H1 (cell line): ENCODE measurements around the gene SEMA3A. TPM values are rescaled to one million over a fixed set of nuclear protein-coding genes. Genes with fewer than 3 reads are reported as not detected.

Experiments used
- CTCF ChIA-PET: fragments of 300-600 bp; sonication (Branson Sonifier 250); formaldehyde crosslinking; loops from one replicate; lab custom pipeline; 2021; ENCODE audit not compliant: partially characterized antibody; lab: Charles Lee
- POLR2A ChIA-PET: fragments of 300-600 bp; sonication (Branson Sonifier 250); formaldehyde crosslinking; loops from one replicate; lab custom pipeline; 2021; ENCODE audit warnings: inconsistent platforms; ENCODE audit not compliant: partially characterized antibody; lab: Charles Lee
- DNase-seq, 2 experiments: peaks; one replicate each; pipeline versions ENCODE4 v3.0.0 to v3.0.0-alpha.2; 2010 to 2022; ENCODE audit warnings: low spot score in 2 of 2, low read depth in 1 of 2, mixed read lengths in 1 of 2
- FAIRE-seq: peaks from 2 replicates; lab custom pipeline; 2011; peaks lifted over from hg19 to GRCh38; lab: Jason Lieb, UNC
- H2AFZ ChIP-seq: 2 replicates; pipeline ENCODE4 v1.8.1; 2012; ENCODE audit warnings: low read length, inconsistent platforms
- H2AK5ac ChIP-seq: 2 replicates; pipeline ENCODE4 v1.6.1; 2013; ENCODE audit warnings: low read depth, low read length
- H2BK120ac ChIP-seq: replicated peaks from 2 replicates; pipeline ENCODE3; 2013; ENCODE audit warnings: low read depth, low read length, inconsistent platforms
- H2BK12ac ChIP-seq: 2 replicates; pipeline ENCODE4 v1.6.1; 2013; ENCODE audit warnings: low read depth, low read length
- H2BK15ac ChIP-seq: 2 replicates; pipeline ENCODE4 v1.6.1; 2013; ENCODE audit warnings: low read length
- H2BK20ac ChIP-seq: 2 replicates; pipeline ENCODE4 v1.6.1; 2013; ENCODE audit warnings: low read length
- H2BK5ac ChIP-seq: 2 replicates; pipeline ENCODE4 v1.6.1; 2013; ENCODE audit warnings: low read depth, low read length
- H3K14ac ChIP-seq: 2 replicates; pipeline ENCODE4 v1.6.1; 2013; ENCODE audit warnings: inconsistent platforms; ENCODE audit not compliant: insufficient read length
- H3K18ac ChIP-seq: 2 replicates; pipeline ENCODE4 v1.6.1; 2013; ENCODE audit warnings: low read length; ENCODE audit errors: extremely low read depth
- H3K23ac ChIP-seq: 2 replicates; pipeline ENCODE4 v1.6.1; 2013; ENCODE audit warnings: inconsistent platforms; ENCODE audit not compliant: insufficient read length
- H3K23me2 ChIP-seq: 2 replicates; pipeline ENCODE4 v1.6.1; 2013; ENCODE audit warnings: low read depth, low read length
- H3K27ac ChIP-seq: 2 replicates; pipeline ENCODE4 v1.6.1; 2011; ENCODE audit warnings: low read depth, low read length, inconsistent platforms
- H3K27me3 ChIP-seq, 4 experiments: replicated peaks in 1 of 4; 1 replicate in 1 of 4; 2 replicates in 3 of 4; pipeline versions ENCODE4 v1.6.1 to v1.8.1; 2011 to 2013; ENCODE audit warnings: low read length in 3 of 4, mild to moderate bottlenecking in 3 of 4, inconsistent platforms in 2 of 4, mixed read lengths in 2 of 4, moderate library complexity in 1 of 4; ENCODE audit not compliant: control insufficient read depth in 3 of 4, insufficient read depth in 3 of 4; ENCODE audit errors: extremely low read depth in 1 of 4
- H3K36me3 ChIP-seq, 4 experiments: 2 replicates each; pipeline versions ENCODE4 v1.6.1 to v1.8.1; 2011 to 2013; ENCODE audit warnings: mild to moderate bottlenecking in 4 of 4, low read length in 3 of 4, moderate library complexity in 2 of 4, control low read depth in 1 of 4, inconsistent platforms in 1 of 4; ENCODE audit not compliant: insufficient read depth in 4 of 4, control insufficient read depth in 2 of 4
- H3K4ac ChIP-seq: replicated peaks from 2 replicates; pipeline ENCODE3; 2013; ENCODE audit warnings: low read length, low read depth, mixed read lengths, inconsistent platforms; ENCODE audit not compliant: insufficient read length
- H3K4me1 ChIP-seq, 4 experiments: replicated peaks in 1 of 4; 1 replicate in 1 of 4; 2 replicates in 3 of 4; pipeline versions ENCODE4 v1.6.1 to v1.8.1; 2011 to 2013; ENCODE audit warnings: low read length in 3 of 4, inconsistent platforms in 2 of 4, mixed read lengths in 1 of 4; ENCODE audit not compliant: insufficient read depth in 4 of 4, control insufficient read depth in 3 of 4
- H3K4me2 ChIP-seq, 2 experiments: 2 replicates each; pipeline versions ENCODE4 v1.6.1 to v1.8.1; 2011 to 2013; ENCODE audit warnings: low read depth in 2 of 2, low read length in 2 of 2, control low read depth in 1 of 2, inconsistent platforms in 1 of 2, mild to moderate bottlenecking in 1 of 2; ENCODE audit not compliant: insufficient read depth in 1 of 2
- H3K4me3 ChIP-seq, 4 experiments: fragments of 200-600, 300-600 bp in 1 of 4; sonication (generic), shearing (Covaris generic), sonication (Bioruptor Twin) in 1 of 4; 2 replicates each; pipeline versions ENCODE4 v1.5.1 to v1.8.1; 2011 to 2016; ENCODE audit warnings: low read length in 4 of 4, low read depth in 3 of 4, control low read depth in 2 of 4, inconsistent platforms in 2 of 4, mild to moderate bottlenecking in 2 of 4, mixed read lengths in 1 of 4, moderate library complexity in 1 of 4; ENCODE audit not compliant: insufficient read depth in 2 of 4; ENCODE audit errors: extremely low read depth in 1 of 4
- H3K56ac ChIP-seq: replicated peaks from 2 replicates; pipeline ENCODE3; 2013; ENCODE audit warnings: low read depth, mild to moderate bottlenecking, mixed read lengths, low read length, inconsistent platforms; ENCODE audit not compliant: insufficient read length
- H3K79me1 ChIP-seq: 2 replicates; pipeline ENCODE4 v1.6.1; 2013; ENCODE audit warnings: low read depth, low read length, control low read depth
- H3K79me2 ChIP-seq, 2 experiments: 2 replicates each; pipeline versions ENCODE4 v1.6.1 to v1.8.1; 2012 to 2013; ENCODE audit warnings: low read length in 2 of 2, mild to moderate bottlenecking in 2 of 2, inconsistent platforms in 1 of 2; ENCODE audit not compliant: insufficient read depth in 2 of 2, control insufficient read depth in 1 of 2
- H3K9ac ChIP-seq, 4 experiments: replicated peaks in 1 of 4; 1 replicate in 1 of 4; 2 replicates in 3 of 4; pipeline versions ENCODE4 v1.6.1 to v1.8.1; 2011 to 2013; ENCODE audit warnings: low read depth in 3 of 4, low read length in 3 of 4, control low read depth in 2 of 4, mild to moderate bottlenecking in 2 of 4, moderate library complexity in 2 of 4, inconsistent platforms in 1 of 4; ENCODE audit errors: extremely low read depth in 1 of 4
- H3K9me3 ChIP-seq, 2 experiments: 2 replicates each; pipeline versions ENCODE4 v1.6.1 to v1.8.1; 2012 to 2013; ENCODE audit warnings: mild to moderate bottlenecking in 2 of 2, moderate library complexity in 2 of 2, control low read depth in 1 of 2, inconsistent platforms in 1 of 2, low read depth in 1 of 2, low read length in 1 of 2, mixed read lengths in 1 of 2; ENCODE audit not compliant: insufficient read depth in 2 of 2
- H4K20me1 ChIP-seq, 2 experiments: replicated peaks in 1 of 2; 2 replicates each; pipeline versions ENCODE3 to v1.8.1; 2011 to 2013; ENCODE audit warnings: inconsistent platforms in 2 of 2, low read length in 2 of 2, mild to moderate bottlenecking in 1 of 2; ENCODE audit not compliant: insufficient read depth in 2 of 2, control insufficient read depth in 1 of 2
- H4K5ac ChIP-seq: 2 replicates; pipeline ENCODE4 v1.6.1; 2013; ENCODE audit warnings: low read length, low read depth, mixed read lengths, inconsistent platforms; ENCODE audit not compliant: insufficient read length
- H4K8ac ChIP-seq: 2 replicates; pipeline ENCODE4 v1.8.0; 2013; ENCODE audit warnings: mild to moderate bottlenecking, moderate library complexity, low read length, inconsistent platforms; ENCODE audit not compliant: insufficient read depth; ENCODE audit errors: extremely low read depth
- H4K91ac ChIP-seq: replicated peaks from 2 replicates; pipeline ENCODE3; 2013; ENCODE audit warnings: low read length, mixed read lengths, inconsistent platforms; ENCODE audit not compliant: insufficient read length
- WGBS, 2 experiments: shearing (Covaris generic) in 1 of 2; methylation state at CpG; one replicate each; pipeline versions ENCODE4 v1.1.6 to v1.1.7; 2013 to 2015; ENCODE audit warnings: low lambda C conversion rate in 2 of 2, mixed read lengths in 2 of 2, inconsistent platforms in 1 of 2, low coverage in 1 of 2, missing lambda C conversion rate in 1 of 2; ENCODE audit not compliant: insufficient replicate concordance in 2 of 2, insufficient coverage in 1 of 2, insufficient read length in 1 of 2; ENCODE audit errors: extremely low coverage in 1 of 2, missing lambda C conversion rate in 1 of 2; 5-methylcytosine and 5-hydroxymethylcytosine counted together
- polyA plus RNA-seq, 7 experiments: library from polyadenylated mRNA; depleted of rRNA in 3 of 7; stranded (reverse) in 5 of 7; unstranded in 2 of 7; fragments of >200 nt in 5 of 7; fragments of 200-250 nt in 2 of 7; gene quantifications; 1 replicate in 5 of 7; 2 replicates in 1 of 7; 4 replicates in 1 of 7; pipeline versions ENCODE4 v1.2.1 to v1.2.3, GENCODE V29; 2011 to 2013; ENCODE audit warnings: missing spikeins in 2 of 7, mixed read lengths in 2 of 7
- total RNA-seq: library from RNA; stranded (reverse); fragmentation: NEBNext Ultra II Directional; extraction: Animal tissue kit (Norgen Biotek cat#: 25700); gene quantifications from 2 replicates; pipeline ENCODE4 v1.2.1, GENCODE V29; 2021

The SEMA3A gene
- total and polyA plus RNA-seq, 2 of the 8 experiments (the other 6 are each of a cell fraction or from before 2014, with no cell fraction given): 8.1 to 45.9 TPM

DNA sequence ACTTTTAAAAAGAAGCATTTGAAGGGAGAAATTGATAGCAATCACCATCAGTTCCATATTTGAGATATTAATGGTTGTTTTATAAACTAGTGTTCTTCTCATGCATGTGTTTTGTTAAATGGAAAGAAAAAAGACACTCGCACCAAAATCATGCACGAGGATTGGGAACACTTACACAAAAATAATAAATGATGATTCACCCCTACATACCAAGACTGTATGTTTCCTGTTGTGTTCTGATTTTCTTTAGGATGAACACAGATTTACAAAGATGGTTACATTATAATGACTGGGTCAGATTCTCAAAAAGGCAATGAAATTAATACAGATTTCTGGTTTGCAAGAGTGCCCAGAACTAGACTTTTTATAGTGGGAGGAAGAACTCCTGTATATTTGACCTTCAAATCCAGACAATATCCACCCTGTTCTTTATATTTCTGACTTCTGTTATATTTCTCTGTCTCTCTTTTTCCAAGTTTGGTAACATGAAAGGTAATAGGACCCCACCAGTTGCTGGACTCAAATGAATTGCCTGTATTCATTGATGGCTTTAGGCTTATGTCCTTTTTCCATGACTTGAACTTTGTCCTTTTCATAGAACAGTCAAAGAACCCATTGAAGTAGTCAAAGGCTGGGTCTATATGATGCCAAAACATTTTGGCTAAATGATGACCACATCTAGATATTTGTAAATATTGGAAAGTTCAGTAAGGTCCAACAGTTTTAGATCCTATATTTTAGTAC lies 54.4 kb downstream of the SEMA3A start:
- no peak overlapping the region for H3K9ac ChIP-seq
- H3K56ac ChIP-seq: no peak overlapping the region
- FAIRE-seq (no peak), DNase-seq (no peak)
- no peak overlapping the region for H4K91ac ChIP-seq
- no peak overlapping the region for H2BK12ac ChIP-seq
- no peaks in the 10 kb centered on the region for H3K9me3 ChIP-seq
- peaks cover 0 to 64% of the 10 kb centered on the region in 2 experiments; a peak in 3 of 4 replicates for H3K79me2 ChIP-seq
- no peak overlapping the region for H2BK20ac ChIP-seq
- no peak overlapping the region for H3K4me3 ChIP-seq
- no peaks in the 10 kb centered on the region for H4K20me1 ChIP-seq
- no peak overlapping the region for H2BK5ac ChIP-seq
- H3K14ac ChIP-seq: no peak overlapping the region
- H3K36me3 ChIP-seq: no peaks in the 10 kb centered on the region; a peak in 1 of 8 replicates
- H2AK5ac ChIP-seq: no peak overlapping the region
- H3K18ac ChIP-seq: no peak overlapping the region
- H3K79me1 ChIP-seq: no peaks in the 10 kb centered on the region
- 97% methylated on average over 2 of the region's 2 CpGs; no CpG with 5 or more reads in 1 of the 2 experiments for WGBS, 2 experiments
- no peaks in the 10 kb centered on the region for H3K27me3 ChIP-seq
- no peak overlapping the region for H4K5ac ChIP-seq
- ChIA-PET CTCF (no interaction called here), POLR2A (no interaction called here)
- no peak overlapping the region for H2BK120ac ChIP-seq
- H3K23me2 ChIP-seq: no peaks in the 10 kb centered on the region
- no peak overlapping the region for H3K23ac ChIP-seq
- no peak overlapping the region for H2AFZ ChIP-seq
- peaks cover 0 to 12% (median 3%) of the 10 kb centered on the region in 4 experiments; a peak in 5 of 7 replicates for H3K4me1 ChIP-seq
- H3K27ac ChIP-seq: no peak overlapping the region
- H2BK15ac ChIP-seq: no peak overlapping the region
- no peak overlapping the region for H3K4ac ChIP-seq
- H3K4me2 ChIP-seq: no peak overlapping the region
- H4K8ac ChIP-seq: no peak overlapping the region
